Measurements from ENCODE around the gene GRIA4. TPM values are rescaled to one million over a fixed set of nuclear protein-coding genes. Genes with fewer than 3 reads are reported as not detected.
A peak's percentile ranks its signal among the peaks of the same experiment; 100 is the strongest.

GRIA4 gene
- total RNA-seq (1 to 10 TPM in 1 of 2 donors, not detected in 1; 3.7 TPM), polyA plus RNA-seq (under 1 TPM in 1 of 2 donors, not detected in 1; 0.38 TPM)
- long read RNA-seq, donor 1: 0 reads
- long read RNA-seq, donor 2, partial matches to known transcripts: 0 of 2 reads
- long read RNA-seq, donor 2, other reads (novel, unspliced or antisense): 2 of 2 reads

- ATAC-seq (ENCODE audit: low FRiP score): peak; percentile 57
- DNase-seq: peak; percentile 58 to 79
- WGBS, 2 donors: 0 to 1% methylated on average over 54 of the region's 54 CpGs
- intact Hi-C loops (cut with DNase I): no loop called here
- Histone ChIP-seq H3K4me1 (ENCODE audit: control insufficient read depth in 1 of 2, insufficient read depth in 2 of 2, low read length in 2 of 2) (no peaks in the 10 kb centered on the region), H3K9me3 (ENCODE audit: control insufficient read depth, low read length) (no peaks in the 10 kb centered on the region), H3K27ac (ENCODE audit: low read depth in 1 of 2, low read length in 2 of 2) (no peak within 1 kb of the TSS), H3K27me3 (ENCODE audit: control insufficient read depth in 1 of 2, insufficient read depth in 2 of 2, low read length in 1 of 2) (peaks cover 0 to 2% of the 10 kb centered on the region in 2 donors), H3K36me3 (ENCODE audit: control insufficient read depth in 1 of 2, insufficient read depth in 2 of 2, low read length in 1 of 2) (no peaks in the 10 kb centered on the region), H3K4me3 (ENCODE audit: low read length in 2 of 2) (no peak within 1 kb of the TSS)
Measured at GRCh38 chr11:105609832-105610781, at the start of gene GRIA4. Gene GRIA4, plus strand, starts transcription at chr11:105610073. Its CDS starts 925 bp downstream, at chr11:105610998.

GRCh38 chr11:105573091-105573490 is 36.8 kb upstream of the GRIA4 start:
- Histone ChIP-seq H3K4me3 (ENCODE audit: low read length in 2 of 2) (no peak overlapping the region), H3K27ac (ENCODE audit: low read depth in 1 of 2, low read length in 2 of 2) (no peak overlapping the region), H3K4me1 (ENCODE audit: control insufficient read depth in 1 of 2, insufficient read depth in 2 of 2, low read length in 2 of 2) (no peaks in the 10 kb centered on the region), H3K36me3 (ENCODE audit: control insufficient read depth in 1 of 2, insufficient read depth in 2 of 2, low read length in 1 of 2) (no peaks in the 10 kb centered on the region), H3K27me3 (ENCODE audit: control insufficient read depth in 1 of 2, insufficient read depth in 2 of 2, low read length in 1 of 2) (no peaks in the 10 kb centered on the region), H3K9me3 (ENCODE audit: control insufficient read depth, low read length) (peaks cover 2% of the 10 kb centered on the region)
- ATAC-seq (ENCODE audit: low FRiP score) (no peak), DNase-seq (no peak)
- intact Hi-C loops (cut with DNase I): no loop called here
- 27 to 38% methylated on average over 3 of the region's 3 CpGs for WGBS, 2 donors

GRCh38 chr11:105574974-105575373 is 34.9 kb upstream of the GRIA4 start:
- Histone ChIP-seq H3K36me3 (ENCODE audit: control insufficient read depth in 1 of 2, insufficient read depth in 2 of 2, low read length in 1 of 2) (no peaks in the 10 kb centered on the region), H3K27ac (ENCODE audit: low read depth in 1 of 2, low read length in 2 of 2) (no peak overlapping the region), H3K27me3 (ENCODE audit: control insufficient read depth in 1 of 2, insufficient read depth in 2 of 2, low read length in 1 of 2) (no peaks in the 10 kb centered on the region), H3K4me3 (ENCODE audit: low read length in 2 of 2) (no peak overlapping the region), H3K4me1 (ENCODE audit: control insufficient read depth in 1 of 2, insufficient read depth in 2 of 2, low read length in 2 of 2) (no peaks in the 10 kb centered on the region), H3K9me3 (ENCODE audit: control insufficient read depth, low read length) (peaks cover 2% of the 10 kb centered on the region)
- intact Hi-C loops (cut with DNase I): no loop called here
- DNase-seq (no peak), ATAC-seq (ENCODE audit: low FRiP score) (no peak)
- 85 to 86% methylated on average over 3 of the region's 3 CpGs for WGBS, 2 donors

- H3K9me3 ChIP-seq (ENCODE audit: control insufficient read depth, low read length): no peaks in the 10 kb centered on the region
- H3K36me3 ChIP-seq (ENCODE audit: control insufficient read depth in 1 of 2, insufficient read depth in 2 of 2, low read length in 1 of 2): no peaks in the 10 kb centered on the region
- H3K27me3 ChIP-seq (ENCODE audit: control insufficient read depth in 1 of 2, insufficient read depth in 2 of 2, low read length in 1 of 2): no peaks in the 10 kb centered on the region
- 46 to 52% methylated on average over 2 of the region's 2 CpGs for WGBS, 2 donors
- H3K4me1 ChIP-seq (ENCODE audit: control insufficient read depth in 1 of 2, insufficient read depth in 2 of 2, low read length in 2 of 2): no peaks in the 10 kb centered on the region
- DNase-seq: no peak
- no peak overlapping the region for H3K4me3 ChIP-seq (ENCODE audit: low read length in 2 of 2)
- intact Hi-C loops (cut with DNase I): no loop called here
- H3K27ac ChIP-seq (ENCODE audit: low read depth in 1 of 2, low read length in 2 of 2): no peak overlapping the region
- ATAC-seq (ENCODE audit: low FRiP score): no peak
Measured at GRCh38 chr11:105577641-105578040, 32.2 kb upstream of the GRIA4 start.

GRCh38 chr11:105579111-105579510 is 30.8 kb upstream of the GRIA4 start:
- DNase-seq: no peak
- intact Hi-C loops (cut with DNase I): no loop called here
- Histone ChIP-seq H3K36me3 (ENCODE audit: control insufficient read depth in 1 of 2, insufficient read depth in 2 of 2, low read length in 1 of 2) (no peaks in the 10 kb centered on the region), H3K9me3 (ENCODE audit: control insufficient read depth, low read length) (no peaks in the 10 kb centered on the region), H3K4me1 (ENCODE audit: control insufficient read depth in 1 of 2, insufficient read depth in 2 of 2, low read length in 2 of 2) (no peaks in the 10 kb centered on the region), H3K27ac (ENCODE audit: low read depth in 1 of 2, low read length in 2 of 2) (no peak overlapping the region), H3K27me3 (ENCODE audit: control insufficient read depth in 1 of 2, insufficient read depth in 2 of 2, low read length in 1 of 2) (no peaks in the 10 kb centered on the region), H3K4me3 (ENCODE audit: low read length in 2 of 2) (no peak overlapping the region)
- no peak for ATAC-seq (ENCODE audit: low FRiP score)
- 75 to 76% methylated on average over 2 of the region's 2 CpGs for WGBS, 2 donors

GRCh38 chr11:105582497-105582896 is 27.4 kb upstream of the GRIA4 start:
- ATAC-seq (ENCODE audit: low FRiP score) (no peak), DNase-seq (no peak)
- Histone ChIP-seq H3K27ac (ENCODE audit: low read depth in 1 of 2, low read length in 2 of 2) (no peak overlapping the region), H3K4me3 (ENCODE audit: low read length in 2 of 2) (no peak overlapping the region), H3K9me3 (ENCODE audit: control insufficient read depth, low read length) (no peaks in the 10 kb centered on the region), H3K27me3 (ENCODE audit: control insufficient read depth in 1 of 2, insufficient read depth in 2 of 2, low read length in 1 of 2) (no peaks in the 10 kb centered on the region), H3K4me1 (ENCODE audit: control insufficient read depth in 1 of 2, insufficient read depth in 2 of 2, low read length in 2 of 2) (no peaks in the 10 kb centered on the region), H3K36me3 (ENCODE audit: control insufficient read depth in 1 of 2, insufficient read depth in 2 of 2, low read length in 1 of 2) (no peaks in the 10 kb centered on the region)
- intact Hi-C loops (cut with DNase I): no loop called here
- 58 to 67% methylated on average over 4 of the region's 4 CpGs for WGBS, 2 donors

- no peaks in the 10 kb centered on the region for H3K9me3 ChIP-seq (ENCODE audit: control insufficient read depth, low read length)
- intact Hi-C loops (cut with DNase I): no loop called here
- DNase-seq (no peak), ATAC-seq (ENCODE audit: low FRiP score) (no peak)
- 32 to 35% methylated on average over 2 of the region's 2 CpGs for WGBS, 2 donors
- H3K27me3 ChIP-seq (ENCODE audit: control insufficient read depth in 1 of 2, insufficient read depth in 2 of 2, low read length in 1 of 2): no peaks in the 10 kb centered on the region
- H3K36me3 ChIP-seq (ENCODE audit: control insufficient read depth in 1 of 2, insufficient read depth in 2 of 2, low read length in 1 of 2): no peaks in the 10 kb centered on the region
- H3K27ac ChIP-seq (ENCODE audit: low read depth in 1 of 2, low read length in 2 of 2): no peak overlapping the region
- H3K4me3 ChIP-seq (ENCODE audit: low read length in 2 of 2): no peak overlapping the region
- H3K4me1 ChIP-seq (ENCODE audit: control insufficient read depth in 1 of 2, insufficient read depth in 2 of 2, low read length in 2 of 2): no peaks in the 10 kb centered on the region
Measured at GRCh38 chr11:105588001-105588400, 21.9 kb upstream of the GRIA4 start.

GRCh38 chr11:105589346-105589745 is 20.5 kb upstream of the GRIA4 start:
- WGBS, 2 donors: 67 to 74% methylated on average over 4 of the region's 4 CpGs

GRCh38 chr11:105592035-105592434 is 17.8 kb upstream of the GRIA4 start:
- Histone ChIP-seq H3K36me3 (ENCODE audit: control insufficient read depth in 1 of 2, insufficient read depth in 2 of 2, low read length in 1 of 2) (no peaks in the 10 kb centered on the region), H3K4me3 (ENCODE audit: low read length in 2 of 2) (no peak overlapping the region), H3K27ac (ENCODE audit: low read depth in 1 of 2, low read length in 2 of 2) (no peak overlapping the region), H3K27me3 (ENCODE audit: control insufficient read depth in 1 of 2, insufficient read depth in 2 of 2, low read length in 1 of 2) (no peaks in the 10 kb centered on the region), H3K4me1 (ENCODE audit: control insufficient read depth in 1 of 2, insufficient read depth in 2 of 2, low read length in 2 of 2) (no peaks in the 10 kb centered on the region), H3K9me3 (ENCODE audit: control insufficient read depth, low read length) (no peaks in the 10 kb centered on the region)
- 61 to 70% methylated on average over 5 of the region's 5 CpGs for WGBS, 2 donors
- intact Hi-C loops (cut with DNase I): no loop called here
- DNase-seq (no peak), ATAC-seq (ENCODE audit: low FRiP score) (no peak)

More at GRCh38 chr11:105589346-105589745, 20.5 kb upstream of the GRIA4 start:
- H3K27me3 ChIP-seq (ENCODE audit: control insufficient read depth in 1 of 2, insufficient read depth in 2 of 2, low read length in 1 of 2): no peaks in the 10 kb centered on the region
- no peak for DNase-seq
- ATAC-seq (ENCODE audit: low FRiP score): no peak
- H3K4me1 ChIP-seq (ENCODE audit: control insufficient read depth in 1 of 2, insufficient read depth in 2 of 2, low read length in 2 of 2): no peaks in the 10 kb centered on the region
- H3K36me3 ChIP-seq (ENCODE audit: control insufficient read depth in 1 of 2, insufficient read depth in 2 of 2, low read length in 1 of 2): no peaks in the 10 kb centered on the region
- H3K27ac ChIP-seq (ENCODE audit: low read depth in 1 of 2, low read length in 2 of 2): no peak overlapping the region
- H3K9me3 ChIP-seq (ENCODE audit: control insufficient read depth, low read length): no peaks in the 10 kb centered on the region
- intact Hi-C loops (cut with DNase I): no loop called here
- H3K4me3 ChIP-seq (ENCODE audit: low read length in 2 of 2): no peak overlapping the region

Measured in aorta (tissue), 5 donors.